HG03060 (cell line): ENCODE measurements around the gene ICA1.

Experiments
- ATAC-seq: cut with Tn5 transposase; IDR thresholded peaks from one replicate; pipeline ENCODE4 v1.9.1; 2021; ENCODE audit warnings: low read depth, moderate number of reproducible peaks; ENCODE audit not compliant: unreplicated experiment

Gene ICA1

DNA sequence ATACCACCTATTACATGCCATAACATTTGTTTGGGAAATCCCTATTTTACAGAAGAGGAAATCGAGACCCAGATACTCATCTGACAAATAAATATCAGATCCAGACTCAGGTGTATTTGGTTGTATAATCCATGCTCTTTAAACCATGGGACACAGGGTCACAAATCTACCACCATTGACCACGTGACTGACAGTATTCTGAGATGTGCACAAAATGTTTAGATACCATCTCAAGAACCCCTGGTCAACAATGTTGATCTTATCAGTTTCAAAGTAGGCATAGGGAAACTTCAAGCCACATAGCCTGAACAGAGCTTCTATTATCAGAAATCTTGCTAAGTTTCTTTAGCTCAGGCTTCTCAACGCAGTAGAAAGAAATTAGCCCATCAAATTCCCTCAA is 93.6 kb downstream of the ICA1 start:
- ATAC-seq = no peak

DNA sequence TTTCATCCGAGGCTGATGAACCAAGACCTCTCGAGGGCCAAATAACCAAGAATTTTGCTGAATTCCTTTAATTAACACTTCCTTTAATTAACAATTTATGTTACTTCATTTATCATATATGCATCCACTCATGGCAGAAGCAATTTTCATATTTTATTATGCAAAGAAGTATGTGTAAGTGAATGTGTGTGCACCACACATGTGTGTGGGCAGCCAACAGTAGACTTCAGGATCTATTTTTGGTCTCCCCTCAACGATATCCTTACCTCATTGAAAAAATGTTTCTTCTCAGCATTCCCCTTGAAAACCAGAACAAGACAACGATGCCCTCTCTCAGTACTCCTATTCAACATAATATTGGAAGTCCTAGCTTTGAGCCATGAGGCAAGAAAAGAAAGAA is 96.8 kb downstream of the ICA1 start:
- no peak for ATAC-seq

- ATAC-seq = no peak
These were observed 99.8 kb downstream of the ICA1 start for GRCh38 chr7:8162181-8162580.

DNA sequence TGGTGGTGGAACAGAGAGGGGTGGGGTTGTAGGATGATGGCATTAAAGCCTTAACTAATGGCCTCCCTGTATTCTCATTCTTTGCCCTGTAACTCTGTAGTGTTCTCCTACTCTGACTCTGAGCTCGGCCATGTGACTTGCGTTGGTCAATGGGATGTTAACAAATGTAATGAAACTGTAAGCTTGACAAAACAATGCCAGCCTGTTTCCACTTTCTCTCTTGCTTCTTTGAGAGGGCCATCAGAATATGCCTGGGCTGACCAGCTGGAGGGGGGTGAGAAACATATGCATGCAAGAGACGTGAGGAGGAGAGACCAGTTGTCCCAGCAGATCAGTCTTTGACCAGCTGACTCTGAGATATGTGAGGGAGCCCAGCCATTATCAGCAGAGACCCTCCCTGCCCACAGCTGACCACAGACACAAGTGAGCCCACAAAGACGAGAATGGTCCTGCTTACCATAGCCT is 100.6 kb downstream of the ICA1 start:
- ATAC-seq = no peak

- ATAC-seq = no peak
These were observed 101.1 kb downstream of the ICA1 start for GRCh38 chr7:8160779-8161345.

GRCh38 chr7:8160250-8160649 is 101.7 kb downstream of the ICA1 start:
- ATAC-seq = no peak

DNA sequence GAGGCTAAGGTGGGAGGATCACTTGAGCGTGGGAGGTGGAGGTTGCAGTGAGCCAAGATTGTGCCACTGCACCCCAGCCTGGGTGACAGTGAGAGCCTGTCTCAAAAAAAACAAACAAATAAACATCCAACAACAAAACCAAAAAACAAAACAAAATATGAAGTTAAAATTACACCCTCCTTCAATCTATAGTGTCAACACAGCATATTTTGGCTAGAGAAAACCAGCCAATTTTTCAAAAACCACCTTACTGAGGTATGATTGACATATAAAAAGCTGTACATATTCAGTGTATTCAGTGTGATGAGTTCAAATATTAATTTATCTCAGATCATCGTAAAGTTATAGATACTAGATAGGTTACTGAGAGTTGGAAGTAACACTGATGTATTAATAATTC is 102.4 kb downstream of the ICA1 start:
- no peak for ATAC-seq

- ATAC-seq = no peak
These were observed 104.7 kb downstream of the ICA1 start for GRCh38 chr7:8157296-8157695.

- no peak for ATAC-seq
These were observed 106.1 kb downstream of the ICA1 start for GRCh38 chr7:8155836-8156235.

DNA sequence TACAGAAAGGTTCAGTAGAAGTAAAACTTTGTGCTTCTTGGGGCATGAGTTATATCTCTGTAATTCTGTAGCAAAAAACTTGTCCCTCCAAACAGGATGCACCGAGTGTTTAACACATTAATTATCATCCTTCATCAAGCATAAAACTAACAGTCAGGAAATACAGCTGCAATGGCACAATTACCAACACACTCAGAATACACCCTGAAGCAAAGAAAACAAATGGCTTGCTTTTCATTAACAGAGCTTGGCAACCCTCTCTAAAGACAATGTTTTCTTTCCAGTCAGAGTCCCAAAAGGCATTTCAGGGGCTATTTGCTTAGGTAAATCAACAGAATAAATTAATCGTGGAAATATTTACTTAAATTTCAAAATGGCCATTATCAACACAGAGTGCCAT is 107.7 kb downstream of the ICA1 start:
- no peak for ATAC-seq

DNA sequence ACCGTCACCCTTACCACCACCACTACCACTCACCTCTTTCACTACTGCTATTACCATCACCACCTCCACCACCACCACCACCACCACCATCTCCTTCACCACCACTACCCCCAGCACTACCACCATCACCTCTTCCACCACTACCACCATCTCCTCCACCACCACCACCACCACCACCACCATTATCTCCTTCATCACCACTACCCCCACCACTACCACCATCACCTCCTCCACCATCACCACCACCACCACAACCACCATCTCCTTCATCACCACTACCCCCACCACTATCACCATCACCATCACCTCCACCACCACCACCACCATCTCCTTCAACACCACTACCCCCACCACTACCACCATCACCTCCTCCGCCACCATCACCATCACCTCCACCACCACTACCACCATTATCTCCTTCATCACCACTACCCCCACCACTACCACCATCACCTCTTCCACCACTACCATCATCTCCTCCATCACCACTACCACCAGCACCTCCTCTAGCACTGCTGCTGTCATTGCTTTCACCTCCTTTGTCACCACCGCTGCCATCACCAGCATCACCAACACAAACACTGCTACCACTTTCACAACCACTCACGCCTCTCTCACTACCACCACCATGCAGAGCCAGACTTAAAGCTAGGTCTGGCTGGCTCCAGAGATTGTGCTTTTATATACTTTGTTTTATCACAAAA is 109.3 kb downstream of the ICA1 start:
- no peak for ATAC-seq

DNA sequence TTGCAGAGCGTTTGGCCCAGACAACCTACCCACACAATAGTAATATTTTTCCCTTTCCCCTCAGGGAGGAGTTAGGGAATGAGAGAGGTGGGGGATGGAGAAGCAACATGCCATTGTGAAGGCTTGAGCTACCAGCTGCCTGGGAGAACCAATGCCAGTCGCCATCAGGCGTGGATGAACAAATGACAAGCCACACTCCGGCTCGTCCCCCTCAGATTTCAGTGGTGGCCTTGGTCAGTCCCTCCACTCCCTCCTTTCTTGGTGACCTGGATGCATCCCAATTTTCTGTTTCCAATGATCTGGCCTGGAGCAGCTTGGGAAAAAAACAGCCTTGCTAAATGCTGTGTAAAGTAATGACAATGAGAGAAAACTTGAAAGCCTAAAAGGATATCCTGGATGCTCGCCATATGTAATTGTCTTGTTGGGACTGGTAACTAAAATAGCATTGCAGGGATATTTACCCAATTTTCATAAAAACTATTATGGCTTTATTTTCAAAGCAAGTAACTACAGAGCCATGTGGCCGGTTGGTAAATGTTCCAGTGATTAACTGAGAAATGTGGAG is 110.7 kb downstream of the ICA1 start:
- no peak for ATAC-seq

- no peak for ATAC-seq
These were observed 112.7 kb downstream of the ICA1 start for GRCh38 chr7:8149222-8149621.

DNA sequence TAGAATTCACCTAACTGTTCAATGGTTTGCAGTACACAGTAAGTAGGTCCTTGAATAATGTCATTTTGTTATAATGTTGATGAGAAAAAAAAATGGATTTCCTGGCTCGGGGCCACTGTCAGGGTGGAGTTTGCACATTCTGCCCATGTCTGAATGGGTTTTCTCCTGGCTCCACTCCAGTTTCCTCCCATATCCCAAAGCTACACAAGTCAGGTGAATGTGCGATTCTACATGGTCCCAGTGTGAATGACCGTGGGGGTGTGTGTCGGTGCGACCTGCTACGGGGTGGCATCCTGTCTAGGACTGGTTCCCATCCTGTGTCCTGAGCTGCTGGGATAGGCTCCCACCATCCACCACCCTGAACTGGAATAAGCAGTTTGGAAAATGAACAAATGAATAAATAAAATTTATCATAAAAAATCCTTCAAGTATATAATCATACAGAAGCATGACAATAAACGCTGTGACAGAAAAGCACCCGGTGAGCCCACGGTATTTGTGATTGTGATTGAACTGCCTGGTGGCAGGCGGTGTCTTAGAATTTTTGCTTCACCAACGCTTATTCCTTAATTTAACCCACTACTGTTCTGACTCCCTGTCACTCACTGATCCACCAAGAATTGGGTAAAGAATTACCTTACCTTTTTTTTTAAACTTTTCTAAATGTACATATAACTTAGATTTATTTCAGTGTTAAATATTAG is 114.1 kb downstream of the ICA1 start:
- no peak for ATAC-seq

- no peak for ATAC-seq
These were observed 115.1 kb downstream of the ICA1 start for GRCh38 chr7:8146788-8147413.

- ATAC-seq = no peak
These were observed 115.7 kb downstream of the ICA1 start for GRCh38 chr7:8146106-8146787.

GRCh38 chr7:8144856-8145255 is 117.1 kb downstream of the ICA1 start:
- no peak for ATAC-seq

DNA sequence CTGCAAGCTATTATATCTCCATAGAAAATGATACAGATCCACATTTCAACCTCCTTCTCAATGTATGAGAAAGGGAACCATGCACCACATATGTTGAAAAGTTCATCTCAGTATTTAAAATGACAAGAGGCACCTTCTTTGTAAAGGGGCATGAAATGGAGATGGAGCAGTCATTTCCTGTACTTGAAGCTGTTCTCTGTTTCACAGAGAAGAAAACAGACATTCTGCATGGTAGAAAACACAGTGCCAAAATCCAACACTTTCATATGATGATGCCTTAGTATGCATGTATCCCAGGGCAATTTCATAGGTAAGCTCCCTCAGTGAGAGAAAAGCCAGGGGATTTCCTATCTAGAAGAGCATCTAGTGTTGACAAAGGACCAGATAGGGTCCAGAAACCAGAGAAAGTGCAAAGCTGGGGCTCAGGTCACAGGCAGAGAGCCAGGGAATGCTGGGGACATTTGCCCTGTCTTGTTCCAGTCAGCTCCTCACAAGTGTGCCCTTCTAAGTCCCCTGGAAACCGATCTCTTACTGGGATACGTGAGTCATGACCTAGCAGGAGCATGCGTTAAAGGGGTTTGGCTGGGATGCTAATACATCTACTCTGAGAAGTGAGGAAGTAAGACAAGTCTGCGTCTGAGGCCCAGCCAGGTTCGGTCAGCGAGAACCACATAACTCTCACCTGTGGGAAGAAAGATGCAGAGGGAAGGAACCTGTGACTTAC is 118.7 kb downstream of the ICA1 start:
- ATAC-seq = no peak

DNA sequence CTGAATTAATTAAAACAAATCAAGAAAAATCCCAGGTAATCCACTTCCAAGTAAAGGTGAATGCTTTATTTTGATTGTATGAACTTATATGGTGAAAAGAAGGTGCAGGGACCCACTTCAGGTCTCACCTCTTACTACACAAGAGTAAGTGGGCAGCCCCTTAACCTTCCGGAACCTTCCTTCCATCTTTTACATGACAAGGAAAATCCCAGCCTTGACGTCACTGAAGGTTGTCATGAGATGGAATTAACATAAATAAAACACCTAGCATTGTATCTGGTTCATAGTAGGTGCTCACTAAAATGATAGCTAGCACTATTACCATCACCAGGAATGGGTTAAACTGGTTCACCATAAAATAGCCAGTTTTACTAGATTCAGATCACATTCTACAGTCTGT is 119.5 kb downstream of the ICA1 start:
- no peak for ATAC-seq

- ATAC-seq = no peak
These were observed 120.9 kb downstream of the ICA1 start for GRCh38 chr7:8141070-8141469.
